Vagina (tissue), 2 donors: Measurements from ENCODE around the gene CLCF1. TPM values are rescaled to one million over a fixed set of nuclear protein-coding genes. Genes with fewer than 3 reads are reported as not detected.
A peak's percentile ranks its signal among the peaks of the same experiment; 100 is the strongest.

Experiments
- DNase-seq, 2 donors: peaks; one replicate each; pipeline ENCODE4 v3.0.0-alpha.2; 2017; ENCODE audit errors: extremely low spot score in 2 of 2
- H3K27ac ChIP-seq: fragments of 200-600 bp; sonication (generic); one replicate; pipeline ENCODE4 v1.5.1; 2019
- H3K27me3 ChIP-seq: fragments of 200-600 bp; sonication (generic); one replicate; pipeline ENCODE4 v1.5.1; 2019
- H3K36me3 ChIP-seq, 2 donors: fragments of 200-600 bp; sonication (generic); one replicate each; pipeline ENCODE4 v1.5.1; 2017 to 2019
- H3K4me1 ChIP-seq: fragments of 200-600 bp; sonication (generic); one replicate; pipeline ENCODE4 v1.5.1; 2019
- H3K4me3 ChIP-seq, 2 donors: fragments of 200-600 bp; sonication (generic); 1 replicate in 1 of 2; 2 replicates in 1 of 2; pipeline ENCODE4 v1.5.1; 2016 to 2019
- H3K9me3 ChIP-seq: fragments of 200-600 bp; sonication (generic); one replicate; pipeline ENCODE4 v1.5.1; 2019
- POLR2A ChIP-seq, 2 donors: fragments of 450-650 bp; IDR thresholded peaks; one replicate each; pipeline ENCODE4 v1.6.1; 2017; ENCODE audit warnings: antibody characterized with exemption in 2 of 2, mild to moderate bottlenecking in 2 of 2, moderate library complexity in 2 of 2
- POLR2AphosphoS5 ChIP-seq, 2 donors: sonication (generic); formaldehyde crosslinking; IDR thresholded peaks; one replicate each; pipeline ENCODE4 v1.9.0; 2017; ENCODE audit warnings: antibody characterized with exemption in 2 of 2, mild to moderate bottlenecking in 2 of 2, low read depth in 1 of 2; ENCODE audit not compliant: insufficient read depth in 1 of 2
- intact Hi-C: fragments of 100-400 bp; cut with DNase I; formaldehyde crosslinking; loops from one replicate; pipeline ENCODE4 v1.15.1; 2023
- total RNA-seq: library from RNA; depleted of rRNA; stranded (reverse); fragments of >200 nt; gene quantifications from one replicate; pipeline ENCODE4 v1.2.3, GENCODE V29; 2016
- TF ChIP-seq, protein P1 (sequence below), 3 experiments: fragments of 450-650 bp in 2 of 3; fragments of 200-600 bp in 1 of 3; sonication (generic) in 1 of 3; IDR thresholded peaks; one replicate each; pipeline ENCODE4 v1.5.1; 2017 to 2019; ENCODE audit warnings: antibody characterized with exemption in 3 of 3, mild to moderate bottlenecking in 2 of 3, moderate library complexity in 2 of 3

CLCF1 gene
- total RNA-seq, 1 donor from 2014 or later, result 20.6 TPM

DNA sequence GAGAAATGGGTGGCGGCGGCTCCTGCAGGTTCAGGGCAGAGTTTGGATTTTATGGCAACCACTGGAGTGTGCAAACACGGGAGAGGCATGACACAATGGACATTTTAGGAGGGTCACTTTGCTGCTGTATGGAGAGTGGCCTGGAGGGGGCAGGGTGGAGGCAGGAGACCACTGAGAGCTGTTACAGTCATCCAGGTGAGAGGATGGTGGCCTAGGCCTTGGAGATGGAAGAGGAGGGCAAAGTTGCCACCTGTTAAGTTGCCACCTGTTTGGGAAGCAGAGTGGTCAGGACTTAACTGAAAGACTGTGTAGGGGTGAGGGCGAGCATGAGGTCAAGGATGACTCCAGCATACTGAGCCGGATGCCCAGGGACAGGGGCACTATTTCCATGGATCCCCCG lies 16.1 kb upstream of the CLCF1 start:
- peaks cover 19% of the 10 kb centered on the region for H3K4me1 ChIP-seq

DNA sequence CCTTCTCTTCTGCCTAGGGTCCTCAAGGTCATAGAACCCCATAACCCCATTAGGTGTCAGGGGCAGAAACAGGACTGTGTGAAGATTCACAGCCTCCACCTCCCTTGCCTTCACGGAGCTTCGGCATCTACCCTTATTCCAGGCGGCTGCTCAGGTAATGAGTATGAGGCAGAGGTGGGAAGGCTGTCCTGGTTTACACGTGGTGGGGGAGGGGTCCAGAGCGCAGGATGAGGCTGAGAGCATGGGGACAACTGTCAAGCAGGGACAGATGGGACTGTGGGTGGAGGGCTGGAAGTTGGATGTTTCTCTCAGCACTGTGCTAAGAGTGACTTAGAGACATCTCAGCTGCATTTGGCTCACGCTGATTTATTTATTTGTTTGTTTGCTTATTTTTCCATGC lies 14.1 kb upstream of the CLCF1 start:
- no peak overlapping the region for H3K4me3 ChIP-seq
- no peak for DNase-seq
- intact Hi-C loops, result no loop called here
- no peaks in the 10 kb centered on the region for H3K27me3 ChIP-seq
- no peaks in the 10 kb centered on the region for H3K36me3 ChIP-seq
- TF ChIP-seq, protein P1, sequence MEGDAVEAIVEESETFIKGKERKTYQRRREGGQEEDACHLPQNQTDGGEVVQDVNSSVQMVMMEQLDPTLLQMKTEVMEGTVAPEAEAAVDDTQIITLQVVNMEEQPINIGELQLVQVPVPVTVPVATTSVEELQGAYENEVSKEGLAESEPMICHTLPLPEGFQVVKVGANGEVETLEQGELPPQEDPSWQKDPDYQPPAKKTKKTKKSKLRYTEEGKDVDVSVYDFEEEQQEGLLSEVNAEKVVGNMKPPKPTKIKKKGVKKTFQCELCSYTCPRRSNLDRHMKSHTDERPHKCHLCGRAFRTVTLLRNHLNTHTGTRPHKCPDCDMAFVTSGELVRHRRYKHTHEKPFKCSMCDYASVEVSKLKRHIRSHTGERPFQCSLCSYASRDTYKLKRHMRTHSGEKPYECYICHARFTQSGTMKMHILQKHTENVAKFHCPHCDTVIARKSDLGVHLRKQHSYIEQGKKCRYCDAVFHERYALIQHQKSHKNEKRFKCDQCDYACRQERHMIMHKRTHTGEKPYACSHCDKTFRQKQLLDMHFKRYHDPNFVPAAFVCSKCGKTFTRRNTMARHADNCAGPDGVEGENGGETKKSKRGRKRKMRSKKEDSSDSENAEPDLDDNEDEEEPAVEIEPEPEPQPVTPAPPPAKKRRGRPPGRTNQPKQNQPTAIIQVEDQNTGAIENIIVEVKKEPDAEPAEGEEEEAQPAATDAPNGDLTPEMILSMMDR (IDR thresholded peaks at IDR 0.05), result no peak
- TF ChIP-seq POLR2AphosphoS5 (IDR thresholded peaks at IDR 0.05; ENCODE audit: insufficient read depth in 1 of 2, low read depth in 1 of 2) (no peak), POLR2A (IDR thresholded peaks at IDR 0.05) (no peak)
- H3K4me1 ChIP-seq, result peaks cover 14% of the 10 kb centered on the region
- H3K9me3 ChIP-seq, result no peaks in the 10 kb centered on the region
- no peak overlapping the region for H3K27ac ChIP-seq

More for the DNA sequence above, 16.1 kb upstream of the CLCF1 start:
- no peak for DNase-seq
- H3K4me3 ChIP-seq, result no peak overlapping the region
- H3K27ac ChIP-seq, result no peak overlapping the region
- intact Hi-C loops, result no loop called here
- no peaks in the 10 kb centered on the region for H3K27me3 ChIP-seq
- H3K9me3 ChIP-seq, result no peaks in the 10 kb centered on the region
- no peaks in the 10 kb centered on the region for H3K36me3 ChIP-seq
- TF ChIP-seq, protein P1 (IDR thresholded peaks at IDR 0.05), result peak in 1 of 3 experiments; percentile 39
- no peak for TF ChIP-seq POLR2A (IDR thresholded peaks at IDR 0.05)

DNA sequence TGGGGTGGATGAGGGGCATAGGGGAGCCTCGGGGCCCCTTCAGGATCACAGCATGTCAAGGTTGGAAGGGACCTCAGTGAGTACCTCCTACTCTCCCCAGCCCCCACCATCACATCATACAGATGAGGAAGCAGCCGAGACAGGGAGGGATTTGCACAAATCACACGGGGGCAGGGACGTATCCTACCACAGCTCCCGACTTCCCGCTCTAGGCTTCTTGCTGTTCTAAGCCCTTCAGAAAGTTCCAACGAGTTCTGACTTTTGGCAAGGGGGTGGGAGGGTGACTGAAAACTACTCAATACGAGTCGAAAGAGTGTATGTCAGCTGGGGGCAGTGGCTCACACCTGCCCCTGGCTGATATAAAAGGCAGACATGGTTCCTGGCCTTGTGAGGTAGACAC lies 13.7 kb upstream of the CLCF1 start:
- H3K27ac ChIP-seq, result no peak overlapping the region
- TF ChIP-seq POLR2AphosphoS5 (IDR thresholded peaks at IDR 0.05; ENCODE audit: insufficient read depth in 1 of 2, low read depth in 1 of 2) (no peak), POLR2A (IDR thresholded peaks at IDR 0.05) (no peak)
- TF ChIP-seq, protein P1 (IDR thresholded peaks at IDR 0.05), result no peak
- H3K27me3 ChIP-seq, result no peaks in the 10 kb centered on the region
- no peaks in the 10 kb centered on the region for H3K9me3 ChIP-seq
- peaks cover 9% of the 10 kb centered on the region for H3K4me1 ChIP-seq
- intact Hi-C loops, result no loop called here
- no peak overlapping the region for H3K4me3 ChIP-seq
- H3K36me3 ChIP-seq, result no peaks in the 10 kb centered on the region
- DNase-seq, result no peak

DNA sequence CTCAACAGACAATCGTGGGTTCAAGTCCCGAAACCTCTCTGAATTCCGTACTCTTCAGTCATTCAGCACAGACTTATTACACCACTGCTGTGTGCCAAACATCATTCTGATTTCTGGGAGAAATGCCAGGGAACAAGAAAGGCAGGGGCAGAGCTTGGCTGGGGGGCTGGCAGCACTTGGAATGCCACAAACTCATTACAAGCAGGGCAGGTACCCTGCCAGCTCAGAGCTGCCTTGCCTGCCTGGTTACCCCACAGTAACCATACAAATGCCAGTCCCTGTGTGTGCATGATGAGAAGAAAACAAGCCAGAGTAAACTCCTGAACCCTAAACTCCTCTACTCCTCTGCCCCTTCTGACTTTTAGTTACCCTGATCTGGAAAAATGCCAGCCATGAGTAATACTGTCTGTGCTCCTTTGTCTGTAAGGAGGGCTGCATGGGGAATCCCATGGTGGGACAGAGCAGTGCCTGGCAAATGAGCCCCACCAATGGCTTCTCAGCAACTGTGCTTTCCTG lies 11.5 kb upstream of the CLCF1 start:
- TF ChIP-seq, protein P1 (IDR thresholded peaks at IDR 0.05), result no peak
- TF ChIP-seq POLR2AphosphoS5 (IDR thresholded peaks at IDR 0.05; ENCODE audit: insufficient read depth in 1 of 2, low read depth in 1 of 2), result no peak
- no peak for TF ChIP-seq POLR2A (IDR thresholded peaks at IDR 0.05)
- Histone ChIP-seq H3K9me3 (no peaks in the 10 kb centered on the region), H3K4me1 (peaks cover 7% of the 10 kb centered on the region), H3K27ac (no peak overlapping the region), H3K36me3 (no peaks in the 10 kb centered on the region), H3K27me3 (no peaks in the 10 kb centered on the region), H3K4me3 (no peak overlapping the region)
- intact Hi-C loops, result loop anchor here (5.0 kb wide), 1 partner anchor 38 kb away; no protein-coding TSS in a partner anchor
- no peak for DNase-seq

DNA sequence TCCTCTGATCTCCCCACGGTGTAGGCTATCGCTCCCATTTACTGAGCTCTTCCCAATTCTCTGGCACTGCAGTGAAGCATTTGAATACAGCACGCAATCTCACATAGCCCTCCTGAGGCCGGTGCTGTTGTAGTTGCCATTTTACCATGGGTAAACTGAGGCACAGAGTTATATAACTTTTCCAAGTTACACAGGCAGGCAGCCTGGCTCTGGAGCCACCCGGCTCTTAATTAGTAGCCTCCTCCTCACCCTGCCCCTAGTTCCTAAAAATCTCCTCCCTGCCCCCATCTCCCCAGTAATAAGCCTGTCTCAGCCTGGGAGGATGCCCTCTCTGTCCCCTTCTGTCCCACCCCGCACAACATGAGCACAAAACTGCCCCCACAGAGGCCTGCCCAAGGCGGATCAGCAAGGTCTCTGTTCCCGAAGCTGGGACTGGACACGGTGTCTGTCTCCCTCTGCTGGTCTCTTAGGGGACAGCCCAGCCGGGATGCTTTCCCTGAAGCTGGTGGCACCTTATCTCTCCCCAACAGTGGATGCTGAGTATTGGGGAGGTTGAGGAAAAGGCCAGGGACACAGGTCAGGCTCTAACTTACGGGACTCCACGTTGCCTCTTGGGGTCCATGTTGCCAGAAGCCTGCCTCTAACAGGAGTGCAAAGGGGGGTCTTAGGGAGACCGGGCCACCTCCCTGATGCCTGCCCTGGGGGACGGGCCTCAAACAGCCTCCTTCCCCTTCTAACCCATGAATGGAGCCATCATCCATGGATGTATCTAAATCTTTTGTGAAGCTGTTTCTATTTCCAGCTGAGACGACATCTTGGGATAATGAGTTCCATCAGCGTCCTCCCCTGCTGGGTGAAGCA lies 9.1 kb upstream of the CLCF1 start:
- peaks cover 23% of the 10 kb centered on the region for H3K4me1 ChIP-seq
- H3K36me3 ChIP-seq, result no peaks in the 10 kb centered on the region
- intact Hi-C loops, result loop anchor here (5.0 kb wide), 1 partner anchor 35 kb away; no protein-coding TSS in a partner anchor
- H3K9me3 ChIP-seq, result no peaks in the 10 kb centered on the region
- peak; percentile 21 to 62 for TF ChIP-seq POLR2AphosphoS5 (IDR thresholded peaks at IDR 0.05; ENCODE audit: insufficient read depth in 1 of 2, low read depth in 1 of 2)
- TF ChIP-seq, protein P1 (IDR thresholded peaks at IDR 0.05), result peak; percentile 95 to 99 (median 98)
- TF ChIP-seq POLR2A (IDR thresholded peaks at IDR 0.05), result no peak
- DNase-seq, result no peak
- H3K27ac ChIP-seq, result no peak overlapping the region
- no peak overlapping the region for H3K4me3 ChIP-seq
- no peaks in the 10 kb centered on the region for H3K27me3 ChIP-seq
